Central memory CD8-positive, alpha-beta T cell (primary cell): ENCODE measurements around the gene DNLZ.

Source experiments
- ATAC-seq: fragments of 150-1000 bp; cut with Tn5 transposase; replicated peaks from 2 replicates; pipeline ENCODE4 v1.10.0; 2022; ENCODE audit warnings: mild to moderate bottlenecking, moderate FRiP score, moderate number of reproducible peaks; ENCODE audit not compliant: poor library complexity, severe bottlenecking; ENCODE audit errors: extremely low read depth
- DNase-seq, 2 donors: peaks; one replicate each; pipeline ENCODE4 v3.0.0; 2021; ENCODE audit warnings: low spot score in 2 of 2
- H3K27ac Mint-ChIP-seq: one replicate; pipeline ENCODE4 v1.8.0; 2022; ENCODE audit warnings: low read depth, mild to moderate bottlenecking, moderate library complexity, mixed read lengths
- H3K27me3 Mint-ChIP-seq: one replicate; pipeline ENCODE4 v1.8.0; 2022; ENCODE audit warnings: mixed read lengths
- H3K36me3 Mint-ChIP-seq: one replicate; pipeline ENCODE4 v1.8.0; 2022; ENCODE audit warnings: mild to moderate bottlenecking, moderate library complexity, mixed read lengths; ENCODE audit not compliant: insufficient read depth
- H3K4me1 Mint-ChIP-seq: one replicate; pipeline ENCODE4 v1.8.0; 2022; ENCODE audit warnings: mixed read lengths
- H3K4me3 Mint-ChIP-seq: one replicate; pipeline ENCODE4 v1.8.0; 2022; ENCODE audit warnings: mild to moderate bottlenecking, moderate library complexity, mixed read lengths
- H3K9me3 Mint-ChIP-seq: one replicate; pipeline ENCODE4 v1.8.0; 2022; ENCODE audit warnings: mixed read lengths

DNLZ gene

DNA sequence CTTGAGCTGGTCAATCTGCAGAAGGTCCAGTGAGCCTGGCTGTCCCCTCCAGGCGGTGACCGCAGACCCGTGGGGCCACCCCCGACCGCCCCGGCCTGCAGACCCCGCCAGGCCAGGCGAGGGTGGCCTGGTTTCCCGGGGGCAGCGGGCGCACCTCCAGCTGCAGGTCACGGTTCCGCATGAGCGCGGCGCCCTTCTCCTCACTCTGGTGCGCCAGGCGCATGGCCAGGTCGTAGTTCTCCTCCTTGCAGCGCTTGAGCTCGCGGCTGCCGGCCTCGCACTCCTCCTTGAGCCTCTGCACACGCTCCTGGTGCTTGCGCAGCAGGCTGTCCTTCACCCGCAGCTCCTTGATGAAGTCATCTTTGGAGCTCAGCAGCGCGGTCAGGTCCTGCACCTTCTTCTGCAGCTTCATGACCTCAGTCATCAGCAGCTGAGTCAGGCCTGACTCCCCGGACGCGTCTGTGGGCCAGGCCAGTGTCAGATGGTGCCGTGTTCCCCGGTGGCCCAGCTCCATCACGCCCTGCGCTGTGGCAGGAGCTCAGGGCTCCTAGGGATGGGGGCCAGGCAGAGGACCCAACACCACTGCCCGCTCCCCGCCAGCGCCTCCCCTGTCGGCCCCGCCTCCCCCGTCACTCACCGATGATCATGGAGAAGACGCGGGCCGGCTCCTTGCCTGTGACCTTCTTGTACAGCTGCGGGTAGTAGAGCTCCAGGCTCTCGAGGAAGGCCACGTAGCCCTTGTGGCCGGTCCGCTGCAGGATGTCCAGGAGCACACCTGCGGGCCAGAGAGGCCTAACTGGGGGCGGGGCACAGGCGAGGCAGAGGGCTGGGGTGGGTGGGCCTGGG, 7.4 kb upstream of the DNLZ start:
- no peak for DNase-seq
- Mint-ChIP-seq H3K36me3 (no peaks in the 10 kb centered on the region), H3K27ac (no peak overlapping the region), H3K4me3 (no peak overlapping the region), H3K27me3 (no peaks in the 10 kb centered on the region), H3K4me1 (no peaks in the 10 kb centered on the region), H3K9me3 (no peaks in the 10 kb centered on the region)
- ATAC-seq, result no peak

DNA sequence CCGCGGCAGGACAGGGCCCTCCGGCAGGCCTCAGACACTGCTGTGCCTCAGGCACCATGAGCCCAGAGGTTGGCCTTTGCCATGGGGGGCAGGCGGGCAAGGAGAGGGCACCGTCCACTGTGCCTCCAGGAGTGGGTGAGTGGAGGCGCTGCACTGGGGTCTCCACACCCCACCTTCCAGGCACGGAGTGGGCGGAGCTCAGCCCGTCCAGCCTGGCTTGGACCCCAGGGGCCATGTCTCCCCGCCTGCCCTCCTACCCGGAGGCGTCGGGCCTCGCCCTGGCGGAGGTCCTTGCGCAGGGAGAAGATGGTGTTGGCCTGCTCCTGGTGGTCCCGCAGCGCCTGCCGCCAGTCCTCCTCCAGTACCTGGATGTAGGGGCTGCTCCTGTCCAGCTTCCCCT, 6.5 kb upstream of the DNLZ start:
- ATAC-seq (no peak), DNase-seq (no peak)
- H3K4me1 Mint-ChIP-seq, result no peaks in the 10 kb centered on the region
- H3K27ac Mint-ChIP-seq, result no peak overlapping the region
- no peak overlapping the region for H3K4me3 Mint-ChIP-seq
- H3K27me3 Mint-ChIP-seq, result no peaks in the 10 kb centered on the region
- no peaks in the 10 kb centered on the region for H3K9me3 Mint-ChIP-seq
- no peaks in the 10 kb centered on the region for H3K36me3 Mint-ChIP-seq

DNA sequence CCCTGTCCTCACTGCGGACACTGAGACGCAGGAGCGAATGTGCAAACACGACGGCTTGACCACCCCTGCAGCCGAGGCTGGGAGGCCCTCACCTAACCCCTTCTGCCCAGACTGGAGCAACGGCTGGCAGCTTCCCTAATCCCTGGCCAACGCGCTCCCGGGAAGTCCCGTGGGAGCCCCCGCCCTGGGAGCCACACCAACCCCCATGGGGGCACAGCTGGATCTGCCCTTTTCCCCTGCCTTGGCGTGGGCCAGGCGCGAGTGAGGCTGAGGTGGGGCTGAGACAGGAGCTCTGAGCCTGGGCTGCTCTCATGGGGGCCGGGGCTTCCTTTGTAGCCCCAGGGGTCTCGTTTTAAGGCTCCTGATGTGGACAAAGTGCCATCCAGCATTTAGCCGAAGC, 4.6 kb upstream of the DNLZ start:
- Mint-ChIP-seq H3K4me1 (no peaks in the 10 kb centered on the region), H3K4me3 (no peak overlapping the region), H3K36me3 (peaks cover 2% of the 10 kb centered on the region), H3K9me3 (no peaks in the 10 kb centered on the region), H3K27ac (no peak overlapping the region), H3K27me3 (no peaks in the 10 kb centered on the region)
- no peak for ATAC-seq
- no peak for DNase-seq

GRCh38 chr9:136367296-136368145, 4.0 kb upstream of the DNLZ start:
- no peak for DNase-seq
- Mint-ChIP-seq H3K9me3 (no peaks in the 10 kb centered on the region), H3K4me3 (no peak overlapping the region), H3K4me1 (peaks cover 2% of the 10 kb centered on the region), H3K36me3 (peaks cover 5% of the 10 kb centered on the region), H3K27me3 (no peaks in the 10 kb centered on the region), H3K27ac (no peak overlapping the region)
- ATAC-seq, result no peak

GRCh38 chr9:136366826-136367225, 3.3 kb upstream of the DNLZ start:
- Mint-ChIP-seq H3K4me1 (peaks cover 5% of the 10 kb centered on the region), H3K36me3 (peaks cover 6% of the 10 kb centered on the region), H3K9me3 (no peaks in the 10 kb centered on the region), H3K4me3 (no peak overlapping the region), H3K27ac (no peak overlapping the region), H3K27me3 (no peaks in the 10 kb centered on the region)
- DNase-seq (no peak), ATAC-seq (no peak)

DNA sequence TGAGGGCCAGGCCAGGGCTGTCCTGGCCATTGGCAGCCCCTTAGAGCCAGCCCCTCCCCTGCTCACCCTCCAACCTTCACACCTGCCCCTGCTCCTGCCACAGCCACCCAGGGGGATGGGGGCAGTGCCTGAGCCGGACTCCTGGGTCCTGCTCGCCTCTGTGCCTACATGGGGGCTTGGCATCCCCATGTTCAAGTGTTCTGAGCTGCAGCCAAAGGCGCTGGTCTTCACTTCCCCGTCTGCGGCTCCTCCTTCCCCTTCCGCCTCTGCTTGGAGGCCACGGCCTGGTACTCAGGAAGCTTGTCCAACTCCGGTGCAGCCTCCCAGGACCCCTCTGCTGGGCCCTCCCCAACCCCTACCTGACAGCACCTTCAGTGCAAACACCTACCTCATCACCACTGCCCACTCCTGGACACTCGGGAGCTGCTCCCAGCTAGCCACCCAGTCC, 2.3 kb upstream of the DNLZ start:
- DNase-seq, result no peak
- H3K27ac Mint-ChIP-seq, result no peak overlapping the region
- H3K27me3 Mint-ChIP-seq, result no peaks in the 10 kb centered on the region
- H3K4me3 Mint-ChIP-seq, result no peak overlapping the region
- ATAC-seq, result no peak
- H3K9me3 Mint-ChIP-seq, result no peaks in the 10 kb centered on the region
- peaks cover 7% of the 10 kb centered on the region for H3K36me3 Mint-ChIP-seq
- H3K4me1 Mint-ChIP-seq, result peaks cover 5% of the 10 kb centered on the region

DNA sequence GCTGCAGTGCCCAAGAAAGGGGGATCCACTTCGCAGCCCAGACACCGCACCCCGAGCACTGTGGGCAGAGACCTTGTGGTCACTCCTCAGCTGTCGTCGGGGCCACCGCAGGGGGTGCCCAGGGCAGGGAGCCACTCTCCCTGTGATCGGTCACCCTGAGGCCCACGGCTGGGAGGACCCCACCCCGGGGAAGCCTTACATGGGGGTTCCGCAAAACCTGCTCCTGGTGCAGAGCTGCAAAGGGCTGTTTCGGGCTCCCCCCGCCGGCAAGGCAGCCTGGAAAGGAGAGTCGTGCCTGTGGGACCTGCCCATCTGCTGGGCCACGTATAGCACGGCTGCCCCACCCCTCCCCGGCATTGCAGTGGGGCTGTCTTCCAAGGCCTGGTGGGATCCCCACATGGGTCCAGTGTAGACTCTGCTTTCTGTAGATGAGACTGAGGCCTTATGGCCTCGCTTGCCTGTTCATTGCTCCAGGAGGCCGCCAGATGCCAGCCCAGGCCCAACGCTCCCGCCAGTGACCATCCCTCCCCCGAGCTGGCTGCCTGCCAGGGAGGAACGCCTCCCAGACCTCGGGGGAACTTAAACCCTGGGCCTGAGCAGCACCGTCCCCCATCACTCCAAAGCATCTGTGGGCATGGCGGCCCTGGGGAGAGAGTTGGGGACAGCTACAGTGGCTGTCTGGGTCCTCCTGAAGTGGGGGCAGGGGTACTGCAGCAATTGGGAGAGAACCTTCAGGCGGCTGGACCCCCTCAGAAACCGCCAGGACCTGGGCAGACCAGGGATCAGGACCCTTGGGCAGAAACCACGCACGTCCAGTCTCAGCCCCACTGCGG, 1.6 kb upstream of the DNLZ start:
- H3K9me3 Mint-ChIP-seq, result no peaks in the 10 kb centered on the region
- no peak overlapping the region for H3K4me3 Mint-ChIP-seq
- DNase-seq (no peak), ATAC-seq (no peak)
- no peaks in the 10 kb centered on the region for H3K27me3 Mint-ChIP-seq
- H3K4me1 Mint-ChIP-seq, result peaks cover 5% of the 10 kb centered on the region
- peaks cover 8% of the 10 kb centered on the region for H3K36me3 Mint-ChIP-seq
- H3K27ac Mint-ChIP-seq, result no peak overlapping the region

DNA sequence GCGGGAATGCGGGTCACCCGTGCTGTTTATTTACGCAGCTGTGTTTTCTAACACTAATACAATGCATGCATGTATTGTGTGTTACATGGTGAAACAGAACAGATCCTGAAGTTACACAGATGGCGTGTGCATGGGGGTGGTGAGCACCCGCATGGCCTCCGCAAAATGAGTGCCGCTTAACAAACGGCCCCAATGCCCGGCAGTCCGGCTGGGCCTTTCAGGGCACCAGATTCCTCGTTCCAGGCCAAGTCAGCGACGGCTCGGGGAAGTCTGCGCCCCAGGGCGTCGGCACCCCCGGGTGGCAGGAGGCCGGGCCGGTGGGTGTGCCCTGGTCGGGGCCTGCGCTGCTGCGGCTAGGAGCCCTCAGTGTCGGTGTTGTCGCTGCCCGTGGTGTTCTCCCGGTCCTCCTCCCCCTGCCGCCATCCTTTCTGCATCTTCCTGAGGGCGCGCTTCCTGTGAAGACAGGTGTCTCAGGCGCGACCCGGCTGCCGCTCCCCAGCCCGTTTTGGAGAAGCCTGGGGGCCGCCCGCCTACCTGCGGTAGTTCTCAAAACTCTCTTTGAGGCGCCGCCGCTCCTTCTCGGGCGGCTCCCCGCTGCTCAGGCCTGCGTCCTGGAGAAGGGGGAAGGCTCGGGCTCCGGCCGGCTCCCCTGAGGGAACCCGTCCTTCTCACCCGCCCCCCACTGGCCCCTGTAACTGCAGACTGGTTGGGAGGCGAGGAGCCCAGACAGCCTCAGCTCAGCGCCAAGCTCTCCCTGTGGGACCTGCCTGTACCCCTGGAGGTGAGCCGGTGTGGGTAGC, 605 bp upstream of the DNLZ start:
- Mint-ChIP-seq H3K4me1 (peaks cover 5% of the 10 kb centered on the region), H3K27ac (no peak overlapping the region)

GRCh38 chr9:136362450-136362784, 1.1 kb downstream of the DNLZ start:
- DNase-seq (no peak), ATAC-seq (no peak)
- Mint-ChIP-seq H3K27ac (no peak overlapping the region), H3K9me3 (no peaks in the 10 kb centered on the region), H3K27me3 (no peaks in the 10 kb centered on the region), H3K4me3 (peak overlapping the region; percentile 74), H3K4me1 (peaks cover 5% of the 10 kb centered on the region), H3K36me3 (peaks cover 8% of the 10 kb centered on the region)

More for the DNA sequence above, 605 bp upstream of the DNLZ start:
- Mint-ChIP-seq H3K27me3 (no peaks in the 10 kb centered on the region), H3K4me3 (peak overlapping the region; percentile 74), H3K36me3 (peaks cover 8% of the 10 kb centered on the region), H3K9me3 (no peaks in the 10 kb centered on the region)
- DNase-seq (no peak), ATAC-seq (peak; percentile 4)

- H3K4me3 Mint-ChIP-seq, result no peak overlapping the region
- H3K27ac Mint-ChIP-seq, result no peak overlapping the region
- H3K4me1 Mint-ChIP-seq, result peaks cover 5% of the 10 kb centered on the region
These were observed 1.6 kb downstream of the DNLZ start for GRCh38 chr9:136361754-136362449.

GRCh38 chr9:136361047-136361753, 2.3 kb downstream of the DNLZ start:
- Mint-ChIP-seq H3K4me3 (no peak overlapping the region), H3K36me3 (peaks cover 9% of the 10 kb centered on the region), H3K4me1 (peaks cover 5% of the 10 kb centered on the region), H3K9me3 (no peaks in the 10 kb centered on the region), H3K27ac (no peak overlapping the region), H3K27me3 (no peaks in the 10 kb centered on the region)
- DNase-seq, result no peak
- no peak for ATAC-seq

More at GRCh38 chr9:136361754-136362449, 1.6 kb downstream of the DNLZ start:
- DNase-seq (no peak), ATAC-seq (no peak)
- no peaks in the 10 kb centered on the region for H3K27me3 Mint-ChIP-seq
- peaks cover 8% of the 10 kb centered on the region for H3K36me3 Mint-ChIP-seq
- no peaks in the 10 kb centered on the region for H3K9me3 Mint-ChIP-seq
